GM19023 (cell line): ENCODE data around the gene ASGR2.
"Not testable (repeated sequence)": the region's sequence is repeated elsewhere in the genome, so short reads cannot be mapped to it uniquely, and the experiment has no call there.

ENCODE experiments used
- ATAC-seq: cut with Tn5 transposase; IDR thresholded peaks from one replicate; pipeline ENCODE4 v1.9.1; 2021; ENCODE audit warnings: mild to moderate bottlenecking, moderate library complexity; ENCODE audit not compliant: unreplicated experiment

Gene ASGR2, protein sequence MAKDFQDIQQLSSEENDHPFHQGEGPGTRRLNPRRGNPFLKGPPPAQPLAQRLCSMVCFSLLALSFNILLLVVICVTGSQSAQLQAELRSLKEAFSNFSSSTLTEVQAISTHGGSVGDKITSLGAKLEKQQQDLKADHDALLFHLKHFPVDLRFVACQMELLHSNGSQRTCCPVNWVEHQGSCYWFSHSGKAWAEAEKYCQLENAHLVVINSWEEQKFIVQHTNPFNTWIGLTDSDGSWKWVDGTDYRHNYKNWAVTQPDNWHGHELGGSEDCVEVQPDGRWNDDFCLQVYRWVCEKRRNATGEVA

DNA sequence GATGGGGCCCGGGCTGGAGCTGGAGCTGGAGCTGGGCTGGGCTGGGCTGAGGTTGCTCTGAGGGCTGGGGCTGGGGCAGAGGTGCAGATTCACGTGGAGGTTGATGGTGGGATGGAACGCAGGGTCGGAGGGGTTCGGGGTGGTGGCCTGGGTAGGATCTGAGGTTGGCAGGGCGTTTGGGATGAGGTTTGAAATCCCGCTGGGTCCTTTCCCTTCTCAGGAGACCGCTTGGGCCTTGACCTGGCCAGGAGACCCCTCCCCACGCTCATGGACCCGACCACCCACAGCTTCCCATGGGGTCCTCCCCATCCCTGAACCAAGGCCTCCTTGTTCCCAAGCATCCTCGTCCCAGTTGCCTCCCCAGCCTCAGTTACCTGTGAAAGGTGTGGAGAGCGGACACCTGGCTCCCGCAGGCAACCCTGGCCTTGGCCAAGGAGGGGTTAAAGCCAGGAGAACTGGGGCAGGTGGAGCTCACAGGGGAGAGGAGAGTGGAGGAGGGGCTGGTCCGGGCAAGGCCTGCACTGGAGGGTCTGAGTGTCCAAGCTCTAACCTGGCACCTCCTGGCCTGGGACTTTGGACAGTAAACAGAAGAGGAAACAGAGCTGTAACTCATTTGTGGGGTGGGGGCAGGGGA, at the start of gene ASGR2:
ASGR2 (minus strand) TSS at position 582 of the 634 bp plus-strand sequence. CDS start 582 bp downstream, outside the sequence.
- no peak for ATAC-seq

DNA sequence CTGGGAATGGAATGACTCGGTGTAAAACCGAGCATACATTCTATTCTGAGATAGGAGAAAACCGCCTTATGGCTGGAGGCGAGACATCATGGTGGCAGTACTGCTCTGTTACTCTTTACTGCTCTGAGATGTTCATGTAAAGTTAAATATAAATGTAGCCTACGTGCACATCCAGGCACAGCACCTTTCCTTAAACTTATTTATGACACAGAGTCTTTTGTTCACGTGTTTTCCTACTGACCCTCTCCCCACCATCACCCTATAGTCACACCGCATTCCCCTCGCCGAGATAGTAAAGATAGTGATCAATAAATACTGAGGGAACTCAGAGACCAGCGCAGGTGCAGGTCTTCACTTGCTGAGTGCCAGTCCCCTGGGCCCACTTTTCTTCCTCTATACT, 44.9 kb upstream of the ASGR2 start:
- not testable (repeated sequence) for ATAC-seq

DNA sequence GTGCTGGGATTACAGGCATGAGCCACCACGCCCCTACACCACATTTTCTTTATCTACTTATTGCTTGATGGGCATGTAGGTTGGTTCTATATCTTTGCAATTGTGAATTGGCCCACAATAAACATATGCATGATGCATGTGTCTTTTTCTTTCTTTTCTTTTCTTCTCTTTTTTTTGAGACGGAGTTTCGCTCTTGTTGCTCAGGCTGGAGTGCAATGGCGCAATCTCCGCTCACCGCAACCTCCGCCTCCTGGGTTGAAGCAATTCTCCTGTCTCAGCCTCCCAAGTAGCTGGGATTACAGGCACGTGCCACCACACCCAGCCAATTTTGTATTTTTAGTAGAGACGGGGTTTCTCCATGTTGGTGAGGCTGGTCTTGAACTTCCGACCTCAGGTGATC, 43.8 kb upstream of the ASGR2 start:
- ATAC-seq: not testable (repeated sequence)

DNA sequence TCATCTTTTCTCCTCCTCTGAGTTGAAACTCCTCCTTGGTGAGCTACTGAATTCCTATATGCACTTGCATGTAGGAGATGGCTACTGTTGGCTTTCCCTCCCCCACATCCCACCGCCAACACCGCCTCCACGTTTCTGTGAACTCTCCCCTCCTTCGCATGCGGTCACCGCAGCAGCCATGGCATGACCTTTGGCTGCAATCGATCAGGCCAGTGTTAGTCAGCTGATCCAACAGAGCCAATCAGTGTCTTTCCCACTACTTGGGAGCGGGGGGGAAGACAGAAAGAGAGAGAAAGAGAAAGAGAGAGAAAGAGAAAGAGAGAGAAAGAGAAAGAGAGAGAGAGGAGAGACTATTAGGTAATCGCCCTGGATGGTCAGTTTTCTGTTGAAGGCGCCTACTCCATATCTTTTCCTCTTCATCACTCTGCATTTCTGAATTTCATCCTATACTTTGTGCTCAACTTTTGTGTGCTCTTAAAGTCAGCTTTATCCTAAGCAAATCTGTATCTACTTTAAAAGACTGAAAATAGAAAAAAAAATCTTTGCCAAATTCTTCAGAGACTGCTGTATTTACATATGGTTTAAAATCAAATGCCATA, 41.8 kb upstream of the ASGR2 start:
- no peak for ATAC-seq

DNA sequence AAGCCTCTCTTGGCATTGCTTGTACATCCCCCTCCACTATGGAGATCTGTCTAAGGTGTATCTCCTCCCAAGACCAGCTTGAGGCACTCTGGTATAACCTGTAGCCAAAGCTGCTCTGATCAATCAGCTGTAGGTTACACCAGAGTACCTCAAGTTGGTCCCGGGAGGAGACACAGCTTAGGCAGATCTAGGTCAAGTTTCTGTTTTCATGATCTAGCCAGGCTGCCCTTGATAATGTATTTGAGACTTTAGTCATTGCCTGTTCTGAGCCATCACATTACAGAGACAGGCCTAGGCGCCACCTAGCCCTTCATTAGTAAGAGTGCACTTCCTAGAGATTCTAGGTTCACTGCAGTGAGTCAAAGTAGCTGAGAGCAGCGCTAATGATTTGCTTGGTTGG, 33.1 kb upstream of the ASGR2 start:
- ATAC-seq: no peak

DNA sequence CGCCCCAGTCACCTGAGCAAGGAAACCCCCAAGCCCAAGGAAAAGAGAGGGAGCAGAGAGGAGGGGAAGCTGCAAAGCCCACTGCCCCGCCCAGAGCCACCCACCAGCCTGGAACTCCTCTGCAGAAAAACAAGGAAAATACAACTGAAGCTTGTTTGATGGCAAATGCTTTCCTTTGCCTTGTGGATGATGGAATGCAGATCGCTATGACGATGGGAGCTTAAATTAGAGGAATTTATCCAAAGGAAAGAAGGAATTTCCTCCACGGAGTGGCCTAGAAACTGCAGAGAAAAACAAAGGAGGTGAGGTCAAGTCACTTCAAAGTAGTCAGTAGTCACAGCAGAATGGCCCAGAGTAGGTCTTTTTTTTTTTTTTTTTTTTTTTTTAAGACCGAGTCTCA, 31.5 kb upstream of the ASGR2 start:
- ATAC-seq: no peak

DNA sequence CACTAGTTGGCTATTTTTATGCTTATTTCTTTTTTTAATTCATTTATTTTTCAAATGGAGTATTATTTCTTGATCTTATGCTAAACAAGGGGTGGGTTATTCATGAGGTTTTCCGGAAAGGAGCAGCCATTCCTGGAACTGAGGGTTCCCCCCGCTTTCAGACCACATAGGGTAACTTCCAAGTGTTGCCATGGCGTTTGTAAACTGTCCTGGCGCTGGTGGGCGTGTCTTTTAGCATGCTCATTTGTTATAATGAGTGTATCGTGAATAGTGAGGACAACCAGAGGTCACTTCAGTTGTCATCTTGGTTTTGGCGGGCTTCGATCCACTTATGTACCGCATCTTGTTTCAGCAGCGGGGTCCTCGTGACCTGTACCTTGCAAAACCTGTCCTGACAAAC, 29.6 kb upstream of the ASGR2 start:
- ATAC-seq: no peak

DNA sequence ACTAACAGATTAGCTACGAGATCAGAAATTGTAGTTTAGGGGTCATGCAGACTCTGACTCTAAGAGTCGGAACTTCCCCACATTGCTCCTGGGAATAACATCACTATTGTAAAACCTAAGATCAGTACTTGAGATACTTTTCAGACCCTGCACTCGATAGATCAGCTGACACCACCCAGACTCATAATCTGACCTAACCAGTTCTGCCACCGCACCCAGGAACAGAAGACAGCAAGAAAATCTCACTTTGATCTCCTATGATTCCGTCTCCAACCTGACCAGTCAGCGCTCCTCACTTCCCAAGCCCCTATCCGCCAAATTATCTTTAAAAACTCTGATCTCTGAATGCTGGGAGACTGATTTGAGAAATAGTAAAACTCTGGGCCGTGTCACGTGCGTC, 27.2 kb upstream of the ASGR2 start:
- ATAC-seq: no peak

DNA sequence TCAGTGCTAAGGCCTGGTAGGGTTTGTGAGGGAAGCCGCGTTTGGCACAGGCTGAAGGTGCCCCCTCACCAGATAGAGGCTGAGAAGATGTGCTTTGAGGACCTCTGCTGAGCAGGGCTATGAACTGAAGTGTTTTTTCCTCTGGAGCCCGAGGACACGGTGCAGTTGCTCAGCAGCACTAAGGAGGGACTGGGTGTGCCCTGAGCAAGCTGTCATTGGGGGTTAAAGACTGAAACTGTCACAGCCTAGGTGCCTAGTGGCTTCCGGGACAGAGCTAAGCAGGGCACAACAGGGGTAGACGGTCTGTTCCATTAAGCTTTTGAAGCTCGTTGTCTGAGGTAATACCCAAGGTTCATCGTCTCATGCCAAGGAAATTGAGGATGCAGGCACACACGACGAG, 24.8 kb upstream of the ASGR2 start:
- no peak for ATAC-seq

DNA sequence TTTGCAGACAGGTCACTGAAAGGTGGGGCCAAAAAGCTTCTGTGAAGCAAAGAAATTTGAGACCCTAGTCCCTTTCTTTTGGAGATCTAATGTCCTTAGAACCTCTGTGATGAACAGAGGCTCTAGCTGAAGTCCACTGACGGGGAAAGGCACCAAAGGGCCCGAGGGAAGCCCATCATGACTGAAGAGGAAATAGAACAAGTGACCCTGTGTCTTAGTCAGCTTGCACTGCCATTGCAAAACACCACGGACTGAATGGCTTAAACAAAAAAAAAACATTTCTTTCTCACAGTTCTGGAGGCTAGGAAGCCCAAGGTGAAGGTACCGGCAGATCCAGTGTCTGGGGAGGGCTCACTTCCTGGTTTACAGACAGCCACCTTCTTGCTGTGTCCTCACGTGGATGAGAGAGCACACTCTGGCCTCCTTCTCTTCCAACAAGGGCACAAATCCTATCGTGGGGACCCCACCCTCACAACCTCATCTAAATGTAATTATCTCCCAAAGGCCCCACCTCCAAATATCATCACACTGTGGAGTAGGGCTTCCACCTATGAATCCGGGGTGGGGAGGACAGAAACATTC, 24.3 kb upstream of the ASGR2 start:
- no peak for ATAC-seq

DNA sequence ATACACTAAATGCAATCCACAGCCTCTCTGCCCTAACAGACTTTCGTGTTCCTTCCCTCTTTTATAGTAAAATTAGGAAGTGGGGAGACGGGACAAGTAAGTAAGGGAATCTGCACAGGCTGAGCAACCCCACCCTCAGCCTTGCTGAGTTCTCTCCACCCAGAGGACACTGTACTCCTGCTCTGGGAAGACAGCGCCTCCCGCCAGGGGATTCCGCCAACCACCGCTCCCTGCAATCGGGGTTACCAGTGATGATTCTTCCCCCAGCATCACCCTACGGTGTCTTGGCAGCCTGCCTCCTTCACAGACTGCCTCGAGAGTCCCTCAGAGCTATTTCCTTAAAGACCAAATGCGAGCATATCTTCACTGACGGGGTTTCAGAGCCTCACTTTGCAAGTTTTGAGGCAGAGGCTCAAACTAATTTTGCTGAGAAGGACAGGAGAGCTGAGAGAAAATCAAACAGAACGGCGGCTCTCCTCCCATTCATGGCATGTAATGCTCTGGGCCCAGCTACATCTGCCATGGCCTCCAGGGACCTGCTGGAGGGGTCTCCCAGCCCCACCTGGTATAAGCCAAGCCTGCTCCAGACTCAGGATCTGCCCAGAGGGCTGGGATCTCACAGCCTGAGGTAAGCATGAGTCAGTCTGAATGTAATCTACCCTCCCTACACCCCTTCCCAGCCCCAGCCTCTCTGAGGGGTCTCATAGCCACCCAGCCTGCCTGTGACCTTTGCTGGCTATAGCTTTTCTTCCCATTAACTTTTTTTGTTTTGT, 22.7 kb upstream of the ASGR2 start:
- no peak for ATAC-seq

DNA sequence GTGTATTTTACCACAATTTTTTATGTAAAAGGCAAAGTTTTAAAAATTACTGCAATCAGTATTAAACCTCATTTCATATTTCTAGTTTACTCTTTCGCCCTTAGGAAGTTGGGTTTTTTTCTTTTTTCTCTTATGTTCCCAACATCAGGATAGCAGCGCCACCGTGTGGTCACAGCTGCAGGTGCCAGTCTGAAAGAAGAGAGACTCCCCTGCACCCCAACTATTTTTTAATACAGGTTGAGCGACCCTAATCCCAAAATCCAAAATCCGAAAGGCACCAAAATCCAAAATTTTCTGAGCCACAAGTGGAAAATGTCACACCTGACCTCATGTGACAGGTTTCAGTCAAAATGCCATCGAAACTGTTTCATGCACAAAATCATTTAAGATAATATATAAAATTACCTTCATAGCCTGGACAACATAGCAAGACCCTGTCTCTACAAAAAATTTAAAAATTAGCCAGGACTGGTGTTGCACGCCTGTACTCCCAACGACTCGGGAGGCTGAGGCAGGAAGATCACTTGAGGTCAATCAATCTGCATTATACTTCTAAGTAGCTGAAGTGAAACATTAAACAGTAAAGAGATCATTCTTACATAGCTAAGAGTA, 21.8 kb upstream of the ASGR2 start:
- no peak for ATAC-seq

DNA sequence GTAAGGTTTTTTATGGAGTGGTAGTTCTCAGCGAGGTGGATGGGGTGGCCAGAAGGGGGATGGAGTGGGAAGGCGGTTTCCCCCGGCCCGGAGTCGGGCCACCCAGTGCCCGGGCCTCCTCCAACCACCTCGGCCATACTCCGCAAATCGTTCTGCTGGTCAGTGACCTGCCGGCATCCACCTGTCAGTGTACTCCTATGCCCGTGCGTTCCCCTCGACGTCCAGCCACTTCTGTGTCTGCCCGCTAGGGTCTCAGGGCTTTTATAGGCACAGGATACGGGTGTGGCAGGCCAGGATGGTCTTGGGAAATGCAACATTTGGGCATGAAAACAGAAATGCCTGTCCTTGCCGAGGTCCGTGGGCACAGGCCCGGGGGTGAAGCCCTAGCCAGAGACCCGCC, 19.3 kb upstream of the ASGR2 start:
- no peak for ATAC-seq

DNA sequence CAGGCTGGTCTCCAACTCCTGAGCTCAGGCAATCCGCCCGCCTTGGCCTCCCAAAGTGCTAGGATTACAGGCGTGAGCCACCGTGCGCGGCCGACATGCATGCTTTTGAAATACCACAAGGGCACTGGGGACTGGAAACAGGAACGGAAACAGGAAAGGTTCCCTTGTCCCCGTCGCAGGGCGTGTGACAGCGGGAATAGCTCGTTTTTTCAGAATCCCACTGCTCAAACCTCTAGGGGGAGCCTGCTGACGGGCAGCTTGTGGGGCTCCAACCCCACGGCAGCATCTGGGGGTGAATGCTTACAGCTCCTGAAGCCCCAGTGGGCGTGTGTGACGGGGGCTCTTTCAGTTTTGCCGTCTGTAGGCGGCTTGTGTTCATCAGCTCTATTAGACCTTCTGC, 18.8 kb upstream of the ASGR2 start:
- ATAC-seq: no peak

DNA sequence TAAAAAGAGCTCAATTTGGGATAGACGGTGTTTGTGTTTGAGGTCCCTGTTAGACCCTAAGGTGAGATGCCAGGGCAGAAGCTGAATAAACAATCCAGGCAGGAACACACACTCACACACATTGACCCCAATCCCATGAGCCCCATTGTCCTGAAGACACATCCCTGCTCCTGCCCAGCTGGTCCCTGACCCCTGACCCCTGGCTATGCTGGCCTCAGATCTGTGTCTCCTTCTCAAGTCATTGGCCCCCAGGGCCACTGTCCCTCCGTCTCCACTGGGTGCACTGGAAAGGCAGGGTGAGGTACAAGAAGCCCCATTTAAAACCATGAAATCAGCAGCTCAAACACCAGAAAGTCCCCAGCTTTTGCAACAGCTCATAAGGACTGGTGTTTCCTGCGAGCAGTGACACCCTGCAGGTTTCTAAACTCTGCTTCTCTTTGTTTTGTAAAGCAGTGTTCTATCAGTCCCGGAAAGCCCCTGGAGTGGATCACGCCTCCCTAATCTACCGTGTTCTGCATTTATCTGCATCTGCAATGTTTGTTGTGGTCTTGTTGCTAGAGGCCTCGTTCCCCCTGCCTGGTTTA, 18.0 kb upstream of the ASGR2 start:
- peak; percentile 65 for ATAC-seq

DNA sequence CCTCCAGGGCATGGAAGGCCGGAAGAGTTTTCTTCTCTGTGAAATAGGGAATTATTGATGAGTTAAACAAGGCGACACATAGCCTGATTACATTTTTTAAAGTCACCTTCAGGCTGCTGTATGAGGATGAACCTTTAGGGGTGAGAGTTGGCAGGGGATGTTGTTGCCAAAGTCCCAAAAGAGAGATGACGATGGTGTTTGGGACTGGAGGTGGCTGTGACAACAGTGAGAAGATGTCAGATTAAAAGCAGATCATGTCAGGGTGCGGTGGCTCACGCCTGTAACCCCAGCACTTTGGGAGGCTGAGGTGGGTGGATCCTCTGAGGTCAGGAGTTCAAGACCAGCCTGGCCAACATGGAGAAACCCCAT, 16.8 kb upstream of the ASGR2 start:
- no peak for ATAC-seq

DNA sequence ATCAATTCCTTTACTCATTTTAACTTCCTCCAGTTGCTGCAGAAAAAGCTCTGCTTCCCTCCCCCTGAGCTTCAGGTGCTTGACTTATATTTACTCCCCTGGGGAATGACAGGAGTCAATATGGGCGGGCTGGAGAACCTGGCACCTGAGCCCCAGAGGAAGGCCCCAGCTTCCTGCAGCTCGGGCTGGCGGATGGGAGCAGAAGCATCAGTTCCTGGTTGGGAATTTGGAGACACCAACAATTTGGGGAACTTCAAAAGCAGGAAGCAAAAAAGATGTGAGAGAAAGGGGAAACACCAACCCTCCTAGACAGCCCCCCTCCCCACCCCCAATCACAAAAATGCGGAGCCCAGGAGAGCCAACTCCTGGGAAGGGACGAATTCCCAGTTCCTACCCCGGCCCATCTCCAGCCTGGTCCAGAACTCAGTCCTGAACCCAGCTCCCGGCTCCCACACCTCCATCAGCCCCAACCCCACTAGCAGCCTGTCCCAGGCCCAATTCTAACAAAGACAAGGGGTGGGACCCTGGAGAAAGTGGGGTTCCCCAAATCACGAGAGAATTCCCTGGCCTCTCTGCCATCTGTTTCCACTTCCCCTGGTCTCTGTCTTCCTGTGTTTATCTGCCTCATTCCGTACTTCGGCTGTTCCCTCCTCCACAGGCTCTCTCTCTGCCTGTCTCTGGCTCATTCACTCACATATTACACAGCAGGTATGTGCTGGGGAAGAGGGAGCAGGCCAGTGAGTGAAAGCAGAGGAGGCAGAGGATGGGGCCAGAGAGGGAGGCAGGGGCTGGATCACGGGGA, 16.2 kb upstream of the ASGR2 start:
- ATAC-seq: no peak

DNA sequence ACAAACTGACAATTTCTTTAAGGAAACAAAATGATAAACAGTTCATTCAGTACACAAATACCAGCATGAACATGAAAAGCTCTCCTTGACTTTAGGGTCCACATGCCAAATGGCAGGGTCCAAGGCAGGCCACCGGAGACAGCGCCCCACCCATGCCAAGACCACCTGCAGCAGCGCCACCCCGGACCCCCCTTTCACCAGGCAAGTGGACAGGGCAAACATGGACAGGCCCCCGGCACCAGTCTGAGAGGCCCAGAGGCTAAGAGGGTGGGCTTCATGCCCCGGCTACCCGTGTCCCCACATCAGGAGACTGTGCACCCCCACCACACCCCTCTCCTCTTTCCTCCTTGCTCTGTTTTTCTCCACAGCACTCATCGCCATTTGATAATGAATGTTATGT, 14.7 kb upstream of the ASGR2 start:
- no peak for ATAC-seq

DNA sequence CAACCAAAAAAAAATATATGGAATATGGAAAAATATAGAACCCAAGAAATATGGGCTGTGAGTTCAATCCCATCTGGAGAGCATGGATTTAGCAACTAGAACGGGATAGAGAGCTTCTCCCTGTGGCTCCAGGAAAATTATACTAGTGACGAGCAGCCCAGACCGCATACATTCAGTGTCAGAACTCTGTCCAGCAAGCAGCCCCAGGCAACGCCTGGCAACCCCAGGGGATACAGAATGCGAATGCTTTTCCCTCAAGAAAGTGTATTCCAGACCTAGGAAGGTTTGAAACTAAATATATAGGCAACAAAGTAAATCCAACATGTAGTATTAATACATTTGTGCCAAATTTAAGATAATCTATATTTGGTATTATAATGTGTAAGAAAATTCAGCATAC, 13.5 kb upstream of the ASGR2 start:
- ATAC-seq: no peak

DNA sequence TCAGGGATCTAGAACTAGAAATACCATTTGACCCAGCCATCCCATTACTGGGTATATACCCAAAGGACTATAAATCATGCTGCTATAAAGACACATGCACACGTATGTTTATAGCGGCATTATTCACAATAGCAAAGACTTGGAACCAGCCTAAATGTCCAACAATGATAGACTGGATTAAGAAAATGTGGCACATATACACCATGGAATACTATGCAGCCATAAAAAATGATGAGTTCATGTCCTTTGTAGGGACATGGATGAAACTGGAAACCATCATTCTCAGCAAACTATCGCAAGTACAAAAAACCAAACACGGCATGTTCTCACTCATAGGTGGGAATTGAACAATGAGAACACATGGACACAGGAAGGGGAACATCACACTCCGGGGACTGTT, 12.9 kb upstream of the ASGR2 start:
- ATAC-seq: not testable (repeated sequence)
